SK-MEL-5 (cell line): ENCODE measurements around the gene LIPG. TPM values are rescaled to one million over a fixed set of nuclear protein-coding genes. Genes with fewer than 3 reads are reported as not detected.

Source experiments
- DNase-seq: peaks from one replicate; pipeline ENCODE4 v3.0.0-alpha.2; 2016; ENCODE audit warnings: low read depth, low spot score
- in situ Hi-C: cut with HindIII; loops from 2 replicates; pipeline ENCODE4 v1.10.0; 2016; ENCODE audit warnings: low sequenced_read_pairs, high pct_unique_total_duplicates, low pct_unique_long_range_greater_than_20kb
- total RNA-seq: library from RNA; depleted of rRNA; stranded (reverse); fragments of >200 nt; shearing (Covaris generic); gene quantifications from 2 replicates; pipeline ENCODE4 v1.2.3, GENCODE V29; 2014; rRNA removed

LIPG gene
- total RNA-seq, 1 experiment from 2014 or later: not detected

- in situ Hi-C loops: no loop called here
- DNase-seq: no peak
Observed at GRCh38 chr18:49639643-49640391, 78.0 kb downstream of the LIPG start.

GRCh38 chr18:49640741-49641140, 78.9 kb downstream of the LIPG start:
- DNase-seq: no peak
- in situ Hi-C loops: no loop called here

GRCh38 chr18:49645196-49645595, 83.3 kb downstream of the LIPG start:
- DNase-seq: no peak
- in situ Hi-C loops: no loop called here

- no peak for DNase-seq
- in situ Hi-C loops: no loop called here
Observed at GRCh38 chr18:49645841-49646351, 84.0 kb downstream of the LIPG start.

GRCh38 chr18:49646873-49647272, 85.0 kb downstream of the LIPG start:
- in situ Hi-C loops: no loop called here
- DNase-seq: no peak

- in situ Hi-C loops: no loop called here
- no peak for DNase-seq
Observed at GRCh38 chr18:49647496-49648168, 85.8 kb downstream of the LIPG start.

- in situ Hi-C loops: no loop called here
- DNase-seq: no peak
Observed at GRCh38 chr18:49648326-49648725, 86.5 kb downstream of the LIPG start.

Other genes starting within 250 kb of the LIPG start
- gene DYM, start 101.4 kb upstream of the LIPG start, total RNA-seq: 43.2 and 45.2 TPM in 2 replicates
- gene C18orf32, start 74.8 kb upstream of the LIPG start, total RNA-seq: 41.9 and 44.7 TPM in 2 replicates
- 3,102 and 3,252 TPM in 2 replicates for gene RPL17, start 69.6 kb upstream of the LIPG start, total RNA-seq